Hepatocyte (in vitro differentiated cells): ENCODE measurements around the gene RPTOR. TPM values are rescaled to one million over a fixed set of nuclear protein-coding genes. Genes with fewer than 3 reads are reported as not detected.

Experiments
- DNase-seq: peaks from one replicate; pipeline ENCODE4 v3.0.0-alpha.2; 2016; ENCODE audit warnings: low spot score
- H2AFZ ChIP-seq: fragments of 200-600 bp; sonication (generic); 2 replicates; pipeline ENCODE4 v1.6.0; 2016; ENCODE audit warnings: antibody characterized with exemption, mild to moderate bottlenecking
- H3K27ac ChIP-seq: fragments of 200-600 bp; sonication (generic); 2 replicates; pipeline ENCODE4 v1.5.1; 2016; ENCODE audit warnings: mild to moderate bottlenecking
- H3K27me3 ChIP-seq: fragments of 200-600 bp; sonication (generic); 2 replicates; pipeline ENCODE4 v1.6.1; 2016
- H3K36me3 ChIP-seq: fragments of 200-600 bp; sonication (generic); replicated peaks from 2 replicates; pipeline ENCODE4 v1.5.1; 2016; ENCODE audit warnings: low read depth; ENCODE audit not compliant: insufficient read depth
- H3K4me1 ChIP-seq: fragments of 200-600 bp; sonication (generic); 2 replicates; pipeline ENCODE4 v1.5.1; 2016; ENCODE audit warnings: mild to moderate bottlenecking, moderate library complexity; ENCODE audit not compliant: insufficient read depth
- H3K4me2 ChIP-seq: fragments of 200-600 bp; sonication (generic); 2 replicates; pipeline ENCODE4 v1.6.0; 2016
- H3K4me3 ChIP-seq: fragments of 200-600 bp; sonication (generic); 2 replicates; pipeline ENCODE4 v1.5.1; 2016; ENCODE audit warnings: mild to moderate bottlenecking
- H3K79me2 ChIP-seq: fragments of 200-600 bp; sonication (generic); 2 replicates; pipeline ENCODE4 v1.6.0; 2017; ENCODE audit warnings: mild to moderate bottlenecking
- H3K9me2 ChIP-seq: fragments of 200-600 bp; sonication (generic); replicated peaks from 2 replicates; pipeline ENCODE4 v1.6.0; 2017; ENCODE audit warnings: mild to moderate bottlenecking; ENCODE audit not compliant: insufficient read depth
- H3K9me3 ChIP-seq: fragments of 200-600 bp; sonication (generic); 2 replicates; pipeline ENCODE4 v1.5.1; 2016; ENCODE audit warnings: low read depth, mild to moderate bottlenecking
- H4K20me1 ChIP-seq: fragments of 200-600 bp; sonication (generic); 2 replicates; pipeline ENCODE4 v1.6.0; 2016; ENCODE audit warnings: mild to moderate bottlenecking; ENCODE audit not compliant: insufficient read depth, poor library complexity, severe bottlenecking
- EZH2 ChIP-seq: fragments of 200-600 bp; sonication (generic); IDR thresholded peaks from 2 replicates; pipeline ENCODE4 v1.6.1; 2016; ENCODE audit warnings: antibody characterized with exemption, mild to moderate bottlenecking, borderline replicate concordance
- EZH2phosphoT487 ChIP-seq: fragments of 200-600 bp; sonication (generic); IDR thresholded peaks from one replicate; pipeline ENCODE4 v1.6.1; 2018; ENCODE audit warnings: antibody characterized with exemption, mild to moderate bottlenecking, low read depth, moderate library complexity; ENCODE audit not compliant: unreplicated experiment, severe bottlenecking
- WGBS: methylation state at CpG from one replicate; pipeline ENCODE4 v1.1.6; 2016; ENCODE audit warnings: low lambda C conversion rate; ENCODE audit errors: missing lambda C conversion rate; 5-methylcytosine and 5-hydroxymethylcytosine counted together
- polyA plus RNA-seq: library from polyadenylated mRNA; unstranded; fragments of >200 nt; fragmentation: Nextera tagmentation; extraction: Ambion mirVana; gene quantifications from 2 replicates; pipeline ENCODE4 v1.2.1, GENCODE V29; 2016
- total RNA-seq: library from RNA; depleted of rRNA; stranded (reverse); fragments of >200 nt; gene quantifications from 2 replicates; pipeline ENCODE4 v1.2.3, GENCODE V29; 2014
- TF ChIP-seq, protein P1 (sequence below): fragments of 200-600 bp; sonication (generic); IDR thresholded peaks from 2 replicates; pipeline ENCODE4 v1.5.1; 2016; ENCODE audit warnings: antibody characterized with exemption, mild to moderate bottlenecking; ENCODE audit not compliant: poor library complexity

The RPTOR gene
- total and polyA plus RNA-seq, 2 experiments from 2014 or later: 14.1 to 20.6 TPM

DNA sequence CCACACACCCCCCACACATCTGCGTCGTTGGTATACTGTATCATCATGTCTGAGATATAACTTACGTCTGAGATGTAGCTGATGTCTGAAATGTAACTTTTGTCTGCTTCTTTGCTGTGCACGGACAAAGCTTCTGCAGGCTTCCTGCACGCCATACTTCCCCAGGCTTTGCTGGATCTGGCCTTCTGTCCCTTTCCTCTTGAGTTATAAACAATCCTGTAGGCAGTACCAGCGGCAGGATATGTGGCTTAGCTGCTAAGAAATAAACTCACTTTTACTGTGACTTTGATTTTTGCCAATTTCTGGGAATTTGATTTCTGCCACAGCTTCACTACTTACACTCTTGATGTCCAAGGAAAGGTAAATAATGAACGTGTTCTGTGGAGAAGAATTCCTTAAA is 184.4 kb downstream of the RPTOR start:
- WGBS: 55% methylated on average over 7 of the region's 7 CpGs
- H3K79me2 ChIP-seq: peaks cover 13% of the 10 kb centered on the region
- H3K4me2 ChIP-seq: peak overlapping the region; percentile 2
- no peak for DNase-seq
- H2AFZ ChIP-seq: no peak overlapping the region
- H3K27ac ChIP-seq: peak overlapping the region; percentile 57
- peaks cover 20% of the 10 kb centered on the region for H3K4me1 ChIP-seq
- H3K9me3 ChIP-seq: no peaks in the 10 kb centered on the region
- H3K9me2 ChIP-seq: no peaks in the 10 kb centered on the region
- H3K36me3 ChIP-seq: no peaks in the 10 kb centered on the region
- TF ChIP-seq EZH2phosphoT487 (no peak), EZH2 (no peak)
- TF ChIP-seq, protein P1, sequence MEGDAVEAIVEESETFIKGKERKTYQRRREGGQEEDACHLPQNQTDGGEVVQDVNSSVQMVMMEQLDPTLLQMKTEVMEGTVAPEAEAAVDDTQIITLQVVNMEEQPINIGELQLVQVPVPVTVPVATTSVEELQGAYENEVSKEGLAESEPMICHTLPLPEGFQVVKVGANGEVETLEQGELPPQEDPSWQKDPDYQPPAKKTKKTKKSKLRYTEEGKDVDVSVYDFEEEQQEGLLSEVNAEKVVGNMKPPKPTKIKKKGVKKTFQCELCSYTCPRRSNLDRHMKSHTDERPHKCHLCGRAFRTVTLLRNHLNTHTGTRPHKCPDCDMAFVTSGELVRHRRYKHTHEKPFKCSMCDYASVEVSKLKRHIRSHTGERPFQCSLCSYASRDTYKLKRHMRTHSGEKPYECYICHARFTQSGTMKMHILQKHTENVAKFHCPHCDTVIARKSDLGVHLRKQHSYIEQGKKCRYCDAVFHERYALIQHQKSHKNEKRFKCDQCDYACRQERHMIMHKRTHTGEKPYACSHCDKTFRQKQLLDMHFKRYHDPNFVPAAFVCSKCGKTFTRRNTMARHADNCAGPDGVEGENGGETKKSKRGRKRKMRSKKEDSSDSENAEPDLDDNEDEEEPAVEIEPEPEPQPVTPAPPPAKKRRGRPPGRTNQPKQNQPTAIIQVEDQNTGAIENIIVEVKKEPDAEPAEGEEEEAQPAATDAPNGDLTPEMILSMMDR: no peak
- no peaks in the 10 kb centered on the region for H3K27me3 ChIP-seq
- H3K4me3 ChIP-seq: no peak overlapping the region
- H4K20me1 ChIP-seq: peaks cover 3% of the 10 kb centered on the region

GRCh38 chr17:80729761-80730160 is 185.1 kb downstream of the RPTOR start:
- peaks cover 3% of the 10 kb centered on the region for H4K20me1 ChIP-seq
- no peak overlapping the region for H3K4me3 ChIP-seq
- WGBS: 86% methylated on average over 10 of the region's 10 CpGs
- no peaks in the 10 kb centered on the region for H3K9me3 ChIP-seq
- peaks cover 13% of the 10 kb centered on the region for H3K79me2 ChIP-seq
- H3K9me2 ChIP-seq: no peaks in the 10 kb centered on the region
- no peak for DNase-seq
- TF ChIP-seq EZH2phosphoT487 (no peak), EZH2 (no peak)
- TF ChIP-seq, protein P1: no peak
- peaks cover 20% of the 10 kb centered on the region for H3K4me1 ChIP-seq
- H3K27me3 ChIP-seq: no peaks in the 10 kb centered on the region
- H2AFZ ChIP-seq: no peak overlapping the region
- peak overlapping the region; percentile 2 for H3K4me2 ChIP-seq
- H3K36me3 ChIP-seq: no peaks in the 10 kb centered on the region
- H3K27ac ChIP-seq: peak overlapping the region; percentile 57

- H3K9me3 ChIP-seq: no peaks in the 10 kb centered on the region
- TF ChIP-seq EZH2phosphoT487 (no peak), EZH2 (no peak)
- TF ChIP-seq, protein P1: no peak
- 97% methylated on average over 6 of the region's 6 CpGs for WGBS
Measured at GRCh38 chr17:80730739-80731138, 186.1 kb downstream of the RPTOR start.

DNA sequence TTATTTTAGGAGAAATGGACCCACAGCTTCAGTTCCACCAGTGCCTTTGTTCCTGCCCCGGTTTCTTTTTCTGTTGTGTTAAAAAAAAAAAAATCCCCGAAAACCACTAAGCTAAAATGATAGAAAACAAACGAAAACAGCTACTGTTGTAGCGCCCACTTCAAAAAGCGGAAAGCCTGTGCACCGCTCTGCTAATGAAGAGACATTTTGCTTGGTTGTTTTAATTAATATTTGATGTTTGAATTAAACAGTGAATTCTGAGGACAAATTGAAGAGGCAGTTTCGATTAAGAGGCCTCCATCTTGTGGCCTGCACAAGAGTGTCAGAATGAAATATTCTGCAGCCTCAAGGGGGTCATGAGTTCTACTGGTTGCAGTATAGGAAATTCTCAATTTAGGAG is 186.7 kb downstream of the RPTOR start:
- H3K36me3 ChIP-seq: no peaks in the 10 kb centered on the region
- no peak for DNase-seq
- peaks cover 6% of the 10 kb centered on the region for H3K4me1 ChIP-seq
- H4K20me1 ChIP-seq: no peaks in the 10 kb centered on the region
- no peaks in the 10 kb centered on the region for H3K27me3 ChIP-seq
- WGBS: 77% methylated on average over 7 of the region's 7 CpGs
- H2AFZ ChIP-seq: no peak overlapping the region
- H3K9me2 ChIP-seq: no peaks in the 10 kb centered on the region
- no peak overlapping the region for H3K27ac ChIP-seq
- H3K4me3 ChIP-seq: no peak overlapping the region
- no peak overlapping the region for H3K4me2 ChIP-seq
- H3K9me3 ChIP-seq: no peaks in the 10 kb centered on the region
- TF ChIP-seq EZH2: no peak
- TF ChIP-seq EZH2phosphoT487: no peak
- TF ChIP-seq, protein P1: no peak
- H3K79me2 ChIP-seq: peaks cover 10% of the 10 kb centered on the region

More at GRCh38 chr17:80730739-80731138, 186.1 kb downstream of the RPTOR start:
- no peaks in the 10 kb centered on the region for H3K9me2 ChIP-seq
- no peak overlapping the region for H2AFZ ChIP-seq
- H4K20me1 ChIP-seq: no peaks in the 10 kb centered on the region
- no peaks in the 10 kb centered on the region for H3K27me3 ChIP-seq
- no peak overlapping the region for H3K4me2 ChIP-seq
- no peak for DNase-seq
- peaks cover 10% of the 10 kb centered on the region for H3K79me2 ChIP-seq
- peaks cover 11% of the 10 kb centered on the region for H3K4me1 ChIP-seq
- H3K4me3 ChIP-seq: no peak overlapping the region
- no peak overlapping the region for H3K27ac ChIP-seq
- no peaks in the 10 kb centered on the region for H3K36me3 ChIP-seq
